Trophoblast cell (in vitro differentiated cells and primary cell): Measurements from ENCODE around the gene MFAP3L.

Experiments
- DNase-seq, 2 donors: peaks; one replicate each; pipeline ENCODE4 v3.0.0-alpha.2; 2016
- H2AFZ ChIP-seq: 2 replicates; pipeline ENCODE4 v1.6.1; 2013; ENCODE audit warnings: low read length, moderate library complexity, mild to moderate bottlenecking; ENCODE audit not compliant: insufficient read depth, poor library complexity
- H2AK5ac ChIP-seq: 2 replicates; pipeline ENCODE4 v1.6.1; 2013; ENCODE audit warnings: mild to moderate bottlenecking, low read length
- H2BK120ac ChIP-seq: 2 replicates; pipeline ENCODE4 v1.6.1; 2013; ENCODE audit warnings: low read length, mild to moderate bottlenecking, moderate library complexity; ENCODE audit not compliant: insufficient read depth, poor library complexity
- H2BK12ac ChIP-seq: 2 replicates; pipeline ENCODE4 v1.6.1; 2013; ENCODE audit warnings: mild to moderate bottlenecking, low read length, moderate library complexity
- H2BK5ac ChIP-seq: 2 replicates; pipeline ENCODE4 v1.6.1; 2013; ENCODE audit warnings: low read length, low read depth, moderate library complexity, mild to moderate bottlenecking; ENCODE audit not compliant: poor library complexity
- H3K14ac ChIP-seq: 2 replicates; pipeline ENCODE4 v1.6.1; 2013; ENCODE audit warnings: mild to moderate bottlenecking, low read length
- H3K18ac ChIP-seq: 2 replicates; pipeline ENCODE4 v1.6.1; 2013; ENCODE audit warnings: mild to moderate bottlenecking, low read length
- H3K23ac ChIP-seq: 2 replicates; pipeline ENCODE4 v1.6.1; 2013; ENCODE audit warnings: low read length
- H3K27ac ChIP-seq: 2 replicates; pipeline ENCODE4 v1.5.1; 2013; ENCODE audit warnings: low read depth, mild to moderate bottlenecking, inconsistent platforms, low read length, moderate library complexity
- H3K27me3 ChIP-seq: 2 replicates; pipeline ENCODE4 v1.6.1; 2013; ENCODE audit warnings: inconsistent platforms, mild to moderate bottlenecking, low read length, moderate library complexity; ENCODE audit not compliant: insufficient read depth
- H3K36me3 ChIP-seq, 2 experiments: 1 replicate in 1 of 2; 2 replicates in 1 of 2; pipeline ENCODE4 v1.6.1; 2013; ENCODE audit warnings: low read length in 2 of 2, mild to moderate bottlenecking in 2 of 2, moderate library complexity in 1 of 2; ENCODE audit not compliant: insufficient read depth in 2 of 2, control insufficient read depth in 1 of 2
- H3K4ac ChIP-seq: 2 replicates; pipeline ENCODE4 v1.6.1; 2013; ENCODE audit warnings: low read depth, mild to moderate bottlenecking, low read length, moderate library complexity
- H3K4me1 ChIP-seq, 2 experiments: 1 replicate in 1 of 2; 2 replicates in 1 of 2; pipeline ENCODE4 v1.6.1; 2013; ENCODE audit warnings: low read length in 2 of 2, mild to moderate bottlenecking in 2 of 2, moderate library complexity in 1 of 2; ENCODE audit not compliant: insufficient read depth in 2 of 2, control insufficient read depth in 1 of 2
- H3K4me2 ChIP-seq: 2 replicates; pipeline ENCODE4 v1.6.1; 2013; ENCODE audit warnings: inconsistent platforms, mild to moderate bottlenecking, low read length, moderate library complexity
- H3K4me3 ChIP-seq: 2 replicates; pipeline ENCODE4 v1.5.1; 2013; ENCODE audit warnings: mild to moderate bottlenecking, low read depth, low read length, inconsistent platforms
- H3K79me1 ChIP-seq: one replicate; pipeline ENCODE4 v1.6.1; 2013; ENCODE audit warnings: low read length
- H3K79me2 ChIP-seq: 2 replicates; pipeline ENCODE4 v1.6.1; 2013; ENCODE audit warnings: low read length, mild to moderate bottlenecking; ENCODE audit not compliant: control insufficient read depth, insufficient read depth, poor library complexity
- H3K9ac ChIP-seq: 2 replicates; pipeline ENCODE4 v1.6.1; 2013; ENCODE audit warnings: mild to moderate bottlenecking, low read length
- H3K9me3 ChIP-seq: 2 replicates; pipeline ENCODE4 v1.6.1; 2013; ENCODE audit warnings: low read depth, mild to moderate bottlenecking, control low read depth, inconsistent platforms, low read length; ENCODE audit not compliant: insufficient read depth
- H4K12ac ChIP-seq: 2 replicates; pipeline ENCODE4 v1.6.1; 2013; ENCODE audit warnings: low read depth, mild to moderate bottlenecking, low read length, moderate library complexity
- H4K8ac ChIP-seq: 2 replicates; pipeline ENCODE4 v1.6.1; 2013; ENCODE audit warnings: low read depth, mild to moderate bottlenecking, low read length, moderate library complexity
- H4K91ac ChIP-seq: one replicate; pipeline ENCODE4 v1.6.1; 2013; ENCODE audit warnings: low read depth, mild to moderate bottlenecking, low read length, moderate library complexity
- WGBS: extraction: QIAGEN DNeasy Blood & Tissue Kit; methylation state at CpG from one replicate; pipeline ENCODE4 v1.1.7; 2013; ENCODE audit warnings: missing lambda C conversion rate; ENCODE audit not compliant: insufficient read length, insufficient coverage; ENCODE audit errors: extremely low coverage; 5-methylcytosine and 5-hydroxymethylcytosine counted together

MFAP3L gene

GRCh38 chr4:169959254-169959653 lies 66.9 kb downstream of the MFAP3L start:
- Histone ChIP-seq H3K36me3 (no peaks in the 10 kb centered on the region), H3K4ac (no peak overlapping the region)
- no CpG with 5 or more reads among the region's 3 CpGs for WGBS

GRCh38 chr4:169958629-169959028 lies 67.6 kb downstream of the MFAP3L start:
- H3K79me1 ChIP-seq = no peaks in the 10 kb centered on the region
- no peak overlapping the region for H3K4ac ChIP-seq
- H3K14ac ChIP-seq = no peak overlapping the region
- no peak overlapping the region for H3K23ac ChIP-seq
- H3K79me2 ChIP-seq = no peaks in the 10 kb centered on the region
- no peaks in the 10 kb centered on the region for H3K36me3 ChIP-seq
- no peak overlapping the region for H3K4me3 ChIP-seq
- DNase-seq = peak in 1 of 2 donors; percentile 18
- no peak overlapping the region for H2BK5ac ChIP-seq
- no peak overlapping the region for H2AFZ ChIP-seq
- H4K91ac ChIP-seq = no peak overlapping the region
- no peaks in the 10 kb centered on the region for H3K4me1 ChIP-seq
- H3K9me3 ChIP-seq = no peaks in the 10 kb centered on the region
- no peak overlapping the region for H3K9ac ChIP-seq
- no peak overlapping the region for H3K27ac ChIP-seq
- no CpG with 5 or more reads among the region's 7 CpGs for WGBS
- H3K18ac ChIP-seq = no peak overlapping the region
- H3K27me3 ChIP-seq = no peaks in the 10 kb centered on the region
- no peak overlapping the region for H4K12ac ChIP-seq
- no peak overlapping the region for H2BK120ac ChIP-seq
- H3K4me2 ChIP-seq = no peak overlapping the region
- no peak overlapping the region for H4K8ac ChIP-seq
- no peak overlapping the region for H2AK5ac ChIP-seq
- no peak overlapping the region for H2BK12ac ChIP-seq

More at GRCh38 chr4:169959254-169959653, 66.9 kb downstream of the MFAP3L start:
- Histone ChIP-seq H3K79me1 (no peaks in the 10 kb centered on the region), H3K9ac (no peak overlapping the region), H2AFZ (no peak overlapping the region), H3K4me3 (no peak overlapping the region), H3K9me3 (no peaks in the 10 kb centered on the region), H3K27me3 (no peaks in the 10 kb centered on the region), H2BK120ac (no peak overlapping the region), H2BK5ac (no peak overlapping the region), H2AK5ac (no peak overlapping the region), H3K4me1 (no peaks in the 10 kb centered on the region), H4K8ac (no peak overlapping the region), H3K14ac (no peak overlapping the region), H3K23ac (no peak overlapping the region), H3K4me2 (no peak overlapping the region), H4K12ac (no peak overlapping the region), H2BK12ac (no peak overlapping the region), H3K79me2 (no peaks in the 10 kb centered on the region), H3K27ac (no peak overlapping the region), H4K91ac (no peak overlapping the region), H3K18ac (no peak overlapping the region)
- DNase-seq = no peak

GRCh38 chr4:169957785-169958184 lies 68.4 kb downstream of the MFAP3L start:
- no peak overlapping the region for H2AK5ac ChIP-seq
- H4K12ac ChIP-seq = no peak overlapping the region
- H2BK120ac ChIP-seq = no peak overlapping the region
- no peaks in the 10 kb centered on the region for H3K79me2 ChIP-seq
- no peak overlapping the region for H3K4me2 ChIP-seq
- no peak overlapping the region for H3K23ac ChIP-seq
- H3K4me1 ChIP-seq = no peaks in the 10 kb centered on the region
- H3K9ac ChIP-seq = no peak overlapping the region
- H2AFZ ChIP-seq = no peak overlapping the region
- no peaks in the 10 kb centered on the region for H3K27me3 ChIP-seq
- H4K91ac ChIP-seq = no peak overlapping the region
- WGBS = no CpG with 5 or more reads among the region's 3 CpGs
- H2BK12ac ChIP-seq = no peak overlapping the region
- H4K8ac ChIP-seq = no peak overlapping the region
- no peak for DNase-seq
- no peaks in the 10 kb centered on the region for H3K79me1 ChIP-seq
- H3K18ac ChIP-seq = no peak overlapping the region
- H3K9me3 ChIP-seq = no peaks in the 10 kb centered on the region
- H3K4me3 ChIP-seq = no peak overlapping the region
- H2BK5ac ChIP-seq = no peak overlapping the region
- no peak overlapping the region for H3K14ac ChIP-seq
- H3K27ac ChIP-seq = no peak overlapping the region
- H3K4ac ChIP-seq = no peak overlapping the region
- no peaks in the 10 kb centered on the region for H3K36me3 ChIP-seq

GRCh38 chr4:169956091-169956843 lies 69.9 kb downstream of the MFAP3L start:
- no peak for DNase-seq
- H3K4me3 ChIP-seq = no peak overlapping the region
- H3K18ac ChIP-seq = no peak overlapping the region
- H3K79me1 ChIP-seq = no peaks in the 10 kb centered on the region
- H2BK12ac ChIP-seq = no peak overlapping the region
- no peak overlapping the region for H3K27ac ChIP-seq
- no peak overlapping the region for H4K12ac ChIP-seq
- no peak overlapping the region for H3K4me2 ChIP-seq
- H3K4ac ChIP-seq = no peak overlapping the region
- no peaks in the 10 kb centered on the region for H3K4me1 ChIP-seq
- no peaks in the 10 kb centered on the region for H3K36me3 ChIP-seq
- H2AFZ ChIP-seq = no peak overlapping the region
- no peak overlapping the region for H2BK120ac ChIP-seq
- H3K79me2 ChIP-seq = no peaks in the 10 kb centered on the region
- no peak overlapping the region for H4K8ac ChIP-seq
- H3K14ac ChIP-seq = no peak overlapping the region
- H3K23ac ChIP-seq = no peak overlapping the region
- no peak overlapping the region for H3K9ac ChIP-seq
- no peak overlapping the region for H2BK5ac ChIP-seq
- no peak overlapping the region for H4K91ac ChIP-seq
- H3K27me3 ChIP-seq = no peaks in the 10 kb centered on the region
- no peak overlapping the region for H2AK5ac ChIP-seq
- no CpG with 5 or more reads among the region's 5 CpGs for WGBS
- no peaks in the 10 kb centered on the region for H3K9me3 ChIP-seq
